Colon (tissue), 2 donors: ENCODE data around the gene SEMA7A.

Experiments
- FAIRE-seq: peaks from 2 replicates; lab custom pipeline; 2012; peaks lifted over from hg19 to GRCh38; lab: Jason Lieb, UNC
- donor health status: control.
- donor health status: control.

Gene SEMA7A

GRCh38 chr15:74415966-74416916, 17.5 kb downstream of the SEMA7A start:
- no peak for FAIRE-seq

- no peak for FAIRE-seq
Measured at GRCh38 chr15:74414603-74415338, 19.0 kb downstream of the SEMA7A start.

GRCh38 chr15:74414081-74414580, 19.6 kb downstream of the SEMA7A start:
- no peak for FAIRE-seq

GRCh38 chr15:74413350-74414080, 20.2 kb downstream of the SEMA7A start:
- FAIRE-seq = no peak

GRCh38 chr15:74412159-74412558, 21.6 kb downstream of the SEMA7A start:
- FAIRE-seq = no peak

- no peak for FAIRE-seq
Measured at GRCh38 chr15:74411686-74412085, 22.1 kb downstream of the SEMA7A start.

- FAIRE-seq = no peak
Measured at GRCh38 chr15:74410502-74410901, 23.3 kb downstream of the SEMA7A start.

GRCh38 chr15:74409225-74409624, 24.5 kb downstream of the SEMA7A start:
- no peak for FAIRE-seq

GRCh38 chr15:74408815-74409214, 24.9 kb downstream of the SEMA7A start:
- no peak for FAIRE-seq

GRCh38 chr15:74408385-74408784, 25.4 kb downstream of the SEMA7A start:
- no peak for FAIRE-seq

- no peak for FAIRE-seq
Measured at GRCh38 chr15:74406992-74407705, 26.6 kb downstream of the SEMA7A start.

- no peak for FAIRE-seq
Measured at GRCh38 chr15:74406517-74406916, 27.2 kb downstream of the SEMA7A start.

GRCh38 chr15:74405823-74406222, 27.9 kb downstream of the SEMA7A start:
- FAIRE-seq = no peak

- no peak for FAIRE-seq
Measured at GRCh38 chr15:74403991-74404563, 29.7 kb downstream of the SEMA7A start.

- no peak for FAIRE-seq
Measured at GRCh38 chr15:74403588-74403919, 30.2 kb downstream of the SEMA7A start.

- FAIRE-seq = no peak
Measured at GRCh38 chr15:74402873-74403587, 30.7 kb downstream of the SEMA7A start.

GRCh38 chr15:74402337-74402841, 31.4 kb downstream of the SEMA7A start:
- FAIRE-seq = no peak

GRCh38 chr15:74400915-74401757, 32.6 kb downstream of the SEMA7A start:
- no peak for FAIRE-seq

GRCh38 chr15:74400313-74400860, 33.4 kb downstream of the SEMA7A start:
- no peak for FAIRE-seq
